Measurements from ENCODE around the gene MXRA8.
"Not testable (repeated sequence)": the region's sequence is repeated elsewhere in the genome, so short reads cannot be mapped to it uniquely, and the experiment has no call there.

Gene MXRA8, protein sequence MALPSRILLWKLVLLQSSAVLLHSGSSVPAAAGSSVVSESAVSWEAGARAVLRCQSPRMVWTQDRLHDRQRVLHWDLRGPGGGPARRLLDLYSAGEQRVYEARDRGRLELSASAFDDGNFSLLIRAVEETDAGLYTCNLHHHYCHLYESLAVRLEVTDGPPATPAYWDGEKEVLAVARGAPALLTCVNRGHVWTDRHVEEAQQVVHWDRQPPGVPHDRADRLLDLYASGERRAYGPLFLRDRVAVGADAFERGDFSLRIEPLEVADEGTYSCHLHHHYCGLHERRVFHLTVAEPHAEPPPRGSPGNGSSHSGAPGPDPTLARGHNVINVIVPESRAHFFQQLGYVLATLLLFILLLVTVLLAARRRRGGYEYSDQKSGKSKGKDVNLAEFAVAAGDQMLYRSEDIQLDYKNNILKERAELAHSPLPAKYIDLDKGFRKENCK

DNA sequence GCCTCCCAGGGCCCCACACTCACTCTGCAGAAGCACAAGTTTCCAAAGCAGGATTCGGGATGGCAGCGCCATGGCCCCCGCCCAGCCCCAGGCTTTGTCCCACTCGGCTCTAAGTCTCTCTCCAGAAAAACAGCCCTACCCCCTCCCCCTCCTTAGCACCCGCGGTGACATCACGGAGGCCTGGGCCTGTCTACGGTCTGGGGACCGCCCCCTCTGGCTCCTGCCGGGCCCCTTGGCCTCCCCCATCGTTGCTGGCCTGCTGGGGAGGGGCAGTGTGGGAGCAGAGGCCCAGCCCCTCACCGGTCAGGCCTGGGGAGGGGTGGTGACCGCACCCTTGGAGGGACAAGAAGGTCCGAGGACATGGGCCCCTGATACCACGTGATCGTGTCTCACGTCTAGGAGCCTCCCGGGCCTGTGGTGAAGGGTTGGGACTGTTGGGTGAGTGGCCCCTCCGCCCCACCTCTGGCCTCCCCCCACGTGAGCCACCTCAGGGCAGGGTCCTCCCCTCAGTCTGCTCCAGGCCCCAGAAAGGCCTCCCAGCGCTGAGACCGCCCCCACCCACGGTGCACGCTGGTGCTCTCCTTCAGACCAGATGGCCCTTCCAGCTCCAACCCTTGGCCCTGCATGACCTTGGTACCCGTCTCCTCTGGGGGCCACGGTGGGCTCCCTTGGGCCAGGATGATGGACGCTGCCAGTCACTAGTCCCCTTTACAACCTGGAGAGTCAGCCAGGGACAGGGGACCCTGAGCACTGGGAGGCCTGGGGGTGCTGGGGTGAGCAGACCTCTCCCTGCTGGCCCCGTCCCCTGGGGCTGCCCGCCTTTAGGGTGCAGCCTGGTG lies at the start of gene MXRA8:
MXRA8 (minus strand) TSS at position 123 of the 839 bp plus-strand sequence; CDS start at position 72, 51 bp downstream.
- no peak for DNase-seq

DNA sequence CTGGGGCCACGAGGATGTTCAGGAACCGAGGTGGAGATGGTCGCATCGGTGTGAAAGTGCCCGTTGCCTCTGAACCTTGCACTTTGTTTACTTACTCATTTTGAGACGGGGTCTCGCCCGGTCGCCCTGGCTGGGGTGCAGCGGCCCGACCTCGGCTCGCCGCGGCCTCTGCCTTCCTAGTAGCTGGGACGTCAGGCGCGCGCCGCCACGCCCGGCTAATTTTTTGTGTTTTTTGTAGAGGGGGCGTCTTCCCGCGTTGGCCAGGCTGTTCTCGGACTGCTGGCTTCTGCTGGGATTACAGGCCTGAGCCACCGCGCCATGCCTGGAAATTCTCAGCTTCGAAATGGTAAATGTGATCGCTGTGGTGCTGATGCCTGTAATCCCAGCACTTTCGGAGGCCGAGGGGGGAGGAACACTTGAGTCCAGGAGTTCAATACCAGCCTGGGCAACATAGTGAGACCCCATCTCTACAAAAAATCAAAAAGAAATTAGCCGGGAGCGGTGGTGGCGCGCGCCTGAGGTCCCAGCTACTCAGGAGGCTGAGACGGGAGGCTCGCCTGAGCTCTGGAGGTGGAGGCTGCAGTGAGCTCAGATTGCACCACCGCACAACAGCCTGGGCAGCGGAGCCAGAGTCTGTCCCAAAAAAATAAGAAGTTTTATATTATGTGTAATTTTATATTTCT lies 49.4 kb upstream of the MXRA8 start:
- DNase-seq = no peak

DNA sequence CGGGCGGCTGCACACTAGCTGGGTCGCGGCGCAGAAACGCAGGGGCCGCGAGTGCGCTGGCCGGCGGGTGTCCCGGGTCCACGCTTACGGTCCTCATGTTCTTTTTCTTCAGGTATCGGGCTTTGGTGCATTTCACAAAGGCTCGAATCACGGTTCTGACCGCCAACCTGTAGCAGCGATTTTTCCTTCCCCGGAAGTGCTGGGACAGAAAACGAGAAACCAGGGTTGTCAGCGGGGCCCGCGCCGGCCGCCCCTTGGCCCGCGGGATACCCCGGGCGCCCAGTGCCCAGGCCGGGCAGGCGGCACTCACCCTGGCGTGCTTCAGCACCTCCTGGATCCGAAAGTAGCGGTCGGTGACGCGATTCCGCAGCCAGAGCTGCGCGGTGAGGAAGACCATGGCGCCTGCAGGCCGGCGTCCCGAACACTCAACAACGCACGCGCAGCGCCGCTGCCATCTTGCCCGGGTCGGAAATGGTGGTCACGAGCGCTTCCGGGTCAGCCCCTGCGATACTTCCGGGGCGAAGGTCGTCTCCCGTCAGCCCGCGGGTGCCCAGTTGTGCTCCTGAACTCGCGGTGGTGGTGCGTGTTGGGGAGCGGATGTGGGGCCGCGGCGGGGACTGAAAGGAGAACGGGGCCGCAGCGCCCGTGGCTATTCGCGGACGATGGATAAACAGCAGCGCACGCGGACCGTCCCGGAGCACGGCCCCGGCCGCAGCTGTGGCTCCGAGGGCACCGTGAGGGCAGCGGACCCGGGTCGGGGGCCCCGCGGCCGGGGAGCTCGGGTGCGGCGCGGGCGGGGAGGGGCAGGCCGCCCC lies 48.7 kb upstream of the MXRA8 start, which contains the start of gene MRPL20:
MRPL20 (minus strand) TSS at position 473 of the 815 bp plus-strand sequence; CDS start at position 397, 76 bp downstream.
- DNase-seq = peak; percentile 22

DNA sequence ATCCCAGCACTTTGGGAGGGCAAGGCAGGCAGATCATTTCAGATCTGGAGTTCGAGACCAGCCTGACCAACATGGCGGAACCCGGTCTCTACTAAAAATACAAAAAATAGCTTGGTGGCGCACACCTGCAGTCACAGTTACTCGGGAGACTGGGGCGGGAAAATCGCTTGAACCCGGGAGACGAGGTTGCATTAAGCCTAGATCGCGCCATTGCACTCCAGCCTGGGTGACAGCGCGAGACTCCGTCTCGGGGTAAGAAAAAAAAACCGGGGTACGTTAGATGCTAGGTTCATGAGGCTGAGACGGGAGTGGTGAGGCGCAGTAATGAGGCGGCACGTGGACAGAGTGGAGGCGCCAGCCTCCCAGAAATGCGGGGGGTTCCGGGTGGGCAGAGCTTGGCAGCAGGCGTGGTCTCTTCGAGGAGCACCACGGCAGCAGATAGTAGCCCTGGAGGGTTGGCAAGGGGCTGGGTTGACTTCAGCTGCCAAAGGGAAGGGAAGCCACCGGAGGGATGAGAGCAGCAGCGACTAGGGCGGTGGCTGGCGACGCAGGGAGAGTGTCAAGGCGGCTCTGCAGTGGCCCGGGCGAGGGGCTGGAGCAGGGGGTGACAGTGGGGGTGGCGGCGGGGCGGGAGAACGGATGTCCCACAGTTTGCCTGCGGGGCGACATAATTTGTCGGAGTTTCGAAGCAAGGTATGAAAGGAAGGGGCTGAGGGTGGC lies 47.9 kb upstream of the MXRA8 start:
- no peak for DNase-seq

DNA sequence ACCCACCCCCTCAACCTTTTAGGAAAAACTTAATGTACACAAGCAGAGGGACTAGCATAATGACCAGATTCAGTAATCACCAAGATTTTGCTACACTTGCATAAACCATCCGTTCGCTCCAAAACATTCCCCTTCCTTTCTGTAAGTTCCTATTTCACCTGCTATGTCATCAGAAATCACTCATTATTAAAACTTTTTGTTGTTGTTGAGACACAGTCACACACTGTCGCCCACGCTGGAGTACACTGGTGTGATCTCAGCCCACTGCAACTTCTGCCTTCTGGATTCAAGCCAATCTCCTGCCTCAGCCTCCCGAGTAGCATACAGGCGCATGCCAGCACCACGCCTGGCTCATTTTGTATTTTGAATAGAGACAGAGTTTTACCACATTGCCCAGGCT lies 45.3 kb upstream of the MXRA8 start:
- DNase-seq = no peak

DNA sequence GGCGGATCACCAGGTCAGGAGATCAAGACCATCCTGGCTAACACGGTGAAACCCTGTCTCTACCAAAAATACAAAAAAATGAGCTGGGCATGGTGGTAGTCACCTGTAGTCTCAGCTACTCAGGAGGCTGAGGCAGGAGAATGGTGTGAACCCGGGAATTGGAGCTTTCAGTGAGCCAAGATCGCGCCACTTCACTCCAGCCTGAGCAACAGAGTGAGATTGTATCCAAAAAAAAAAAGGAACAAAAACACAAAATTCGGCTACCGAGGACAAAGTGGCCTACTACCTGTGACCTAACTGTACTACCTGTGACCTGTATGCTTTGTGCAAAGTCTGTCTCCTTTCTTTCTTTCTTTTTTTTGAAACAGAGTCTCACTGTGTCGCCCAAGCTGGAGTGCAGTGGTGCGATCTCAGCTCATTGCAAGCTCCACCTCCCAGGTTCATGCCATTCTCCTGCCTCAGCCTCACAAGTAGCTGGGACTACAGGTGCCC lies 44.6 kb upstream of the MXRA8 start:
- DNase-seq = not testable (repeated sequence)

DNA sequence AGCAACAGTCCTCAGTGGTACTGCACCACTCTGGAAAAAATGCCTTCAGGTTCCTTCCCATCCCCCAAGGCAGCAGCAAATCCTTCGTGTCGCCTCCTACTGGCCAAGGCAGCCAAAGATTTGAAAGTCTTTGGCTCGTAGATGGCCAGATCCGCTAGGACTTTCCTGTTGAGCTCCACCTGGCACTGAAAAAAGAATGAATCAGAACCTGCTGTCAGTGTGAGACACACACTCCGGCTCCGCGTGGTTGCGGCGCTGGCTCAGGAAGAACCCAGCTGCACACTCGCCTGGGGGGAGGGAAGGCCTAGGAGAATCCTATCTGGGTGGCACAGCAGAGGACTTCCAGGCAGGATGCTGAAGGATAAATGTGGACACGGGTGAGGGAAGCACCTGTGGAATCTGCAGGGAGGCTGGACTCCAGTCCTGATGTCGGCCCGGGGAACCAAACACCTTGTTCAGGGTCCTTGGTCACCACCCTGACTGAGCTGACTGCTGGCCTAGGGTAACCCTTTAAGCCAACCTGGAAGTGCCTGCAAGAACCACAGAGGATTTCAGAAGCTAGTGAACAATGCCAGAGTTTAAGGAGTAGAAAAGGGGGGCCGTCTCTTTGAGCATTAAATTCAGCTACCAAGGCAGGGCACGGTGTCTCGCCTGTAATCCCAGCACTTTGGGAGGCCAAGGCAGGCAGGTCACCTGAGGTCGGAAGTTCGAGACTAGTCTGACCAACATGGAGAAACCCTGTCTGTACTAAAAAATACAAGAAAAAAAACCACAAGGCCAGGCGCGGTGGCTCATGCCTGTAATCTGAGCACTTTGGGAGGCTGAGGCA lies 43.9 kb upstream of the MXRA8 start:
- no peak for DNase-seq

DNA sequence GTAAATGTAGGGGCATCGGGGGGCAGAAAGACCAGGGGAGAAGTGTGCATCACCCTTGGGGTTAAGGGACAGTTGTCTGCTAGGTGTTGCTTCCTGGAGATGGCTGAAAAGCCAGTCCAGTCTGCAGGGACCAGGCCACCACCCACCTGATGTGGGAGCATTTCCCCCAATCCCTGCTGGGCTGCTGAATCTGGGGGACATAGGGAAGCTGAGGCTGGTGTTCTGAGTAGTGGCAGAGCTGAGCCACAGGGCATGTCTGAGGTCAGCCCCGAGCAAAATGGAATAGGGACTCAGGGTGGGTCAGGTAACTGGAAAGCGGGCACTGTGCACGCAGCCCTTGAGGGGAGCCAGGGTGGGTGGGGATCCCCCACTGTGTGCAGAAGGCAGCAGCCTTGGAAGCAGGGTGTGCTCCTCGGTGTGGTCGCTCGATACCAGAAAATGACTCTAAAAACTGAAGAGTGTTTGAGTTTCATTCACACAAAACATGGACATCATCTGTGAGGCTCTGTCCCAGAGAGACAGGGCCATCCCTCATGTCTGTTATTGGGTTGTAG lies 43.2 kb upstream of the MXRA8 start:
- no peak for DNase-seq

DNA sequence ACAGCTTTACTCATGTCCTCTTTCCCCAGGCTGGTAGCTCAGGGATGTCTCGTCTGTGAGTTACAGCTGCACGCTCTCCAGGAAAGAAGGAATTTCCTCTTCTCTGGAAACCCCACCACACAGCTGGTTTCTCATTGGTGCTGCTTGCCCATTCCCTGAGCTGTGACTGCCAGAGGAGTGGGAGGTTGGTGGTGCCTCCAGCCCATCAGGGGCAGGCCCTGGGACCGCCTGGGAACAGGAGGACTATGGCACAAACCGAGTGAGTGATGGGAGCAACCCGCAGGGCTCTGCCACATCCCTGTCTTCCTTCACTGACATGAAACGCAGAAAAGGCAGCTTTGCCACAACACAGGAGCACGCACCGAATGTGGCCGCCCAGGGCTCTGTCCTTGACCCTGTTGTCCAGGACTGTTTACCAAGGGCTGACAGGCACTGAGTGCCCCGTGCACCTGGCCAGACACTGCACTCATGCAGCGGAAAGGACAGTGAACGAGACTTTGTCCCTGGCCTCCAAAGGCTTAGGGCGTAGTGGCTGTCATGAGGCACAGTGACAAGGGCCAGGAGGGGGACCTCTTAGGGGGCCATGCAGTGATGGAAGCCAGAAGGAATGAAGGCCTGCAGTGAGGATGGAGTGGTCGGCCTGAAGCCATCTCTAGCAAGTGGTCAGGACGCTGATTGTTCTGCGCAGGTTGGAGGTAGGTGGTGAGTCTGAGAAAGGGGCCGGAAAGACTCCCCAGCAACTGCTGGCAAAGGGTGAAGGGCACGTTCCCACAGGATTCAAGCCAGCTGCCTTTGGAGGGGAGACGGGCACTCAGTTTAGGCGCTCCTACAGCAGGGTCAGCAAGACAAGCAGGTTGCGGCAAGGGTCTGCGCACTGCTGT lies 42.5 kb upstream of the MXRA8 start:
- no peak for DNase-seq

DNA sequence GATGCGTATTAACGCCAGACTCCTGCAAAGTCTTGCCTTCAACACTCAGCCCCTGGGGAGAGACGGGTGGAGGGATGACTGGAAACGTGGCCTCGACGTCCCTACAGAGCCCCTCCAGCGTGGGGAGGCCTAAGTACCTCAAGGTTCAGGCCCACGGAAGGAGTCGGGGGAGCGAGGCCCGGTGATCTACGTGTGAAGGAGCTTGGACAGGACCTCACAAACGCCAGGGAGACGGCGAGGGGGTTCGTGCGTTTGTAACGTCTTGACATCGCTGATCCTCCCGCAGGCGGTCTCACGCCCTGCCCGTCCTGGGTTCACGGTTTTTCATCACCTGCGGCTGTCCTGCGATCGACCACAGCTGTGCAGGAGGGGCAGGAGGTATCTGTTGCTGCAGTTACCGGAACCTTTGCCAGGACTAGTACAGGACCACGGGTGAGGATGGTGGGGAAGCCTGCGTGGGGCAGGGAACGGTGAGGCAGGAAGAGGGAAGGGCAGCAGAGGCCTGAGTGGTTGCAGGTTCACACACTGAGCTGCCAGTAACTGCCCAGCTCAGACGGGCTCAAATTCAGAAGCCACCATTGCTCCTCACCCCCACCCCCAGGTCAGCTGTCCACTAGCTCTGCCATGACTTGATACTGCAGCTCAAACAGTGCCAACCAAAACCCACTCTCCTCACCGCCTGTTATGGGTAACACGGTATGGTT lies 41.7 kb upstream of the MXRA8 start:
- DNase-seq = no peak

DNA sequence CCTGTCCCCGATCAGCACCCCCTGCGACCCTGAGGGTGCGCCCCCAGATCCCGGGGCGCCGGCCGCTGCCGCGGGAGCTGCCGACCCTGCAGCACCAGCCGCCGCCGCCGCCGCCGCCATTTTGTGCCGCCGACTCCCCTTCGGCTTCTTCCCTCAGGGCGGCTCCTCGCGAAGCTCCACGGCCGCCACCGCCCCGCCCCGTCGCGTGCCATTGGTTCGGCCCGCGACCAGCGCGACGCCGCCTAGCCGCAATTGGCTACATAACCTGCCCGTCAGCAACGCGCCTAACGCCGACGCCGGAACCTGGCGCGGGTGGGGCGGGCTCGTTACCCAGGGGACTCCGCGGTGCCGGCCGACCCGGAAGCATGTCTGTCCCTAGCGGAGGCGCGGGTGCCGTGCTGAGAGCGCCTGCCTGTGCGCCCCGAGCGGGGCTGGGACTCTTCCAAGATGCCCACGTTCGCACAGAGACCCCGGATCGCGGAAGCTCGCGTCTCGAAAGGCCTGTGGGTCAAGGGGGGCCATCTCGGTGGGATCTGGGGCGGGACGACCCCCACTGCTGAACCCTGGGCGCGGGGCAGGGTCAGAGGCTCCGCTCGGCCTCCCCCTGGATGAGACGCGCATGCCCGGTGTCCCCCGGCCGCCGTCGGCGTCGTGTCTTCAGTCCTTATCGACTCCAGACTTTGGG lies 41.0 kb upstream of the MXRA8 start, which contains the start of gene CCNL2:
CCNL2 (minus strand) TSS at position 149 of the 685 bp plus-strand sequence; CDS start at position 120, 29 bp downstream.
- DNase-seq = peak; percentile 80

DNA sequence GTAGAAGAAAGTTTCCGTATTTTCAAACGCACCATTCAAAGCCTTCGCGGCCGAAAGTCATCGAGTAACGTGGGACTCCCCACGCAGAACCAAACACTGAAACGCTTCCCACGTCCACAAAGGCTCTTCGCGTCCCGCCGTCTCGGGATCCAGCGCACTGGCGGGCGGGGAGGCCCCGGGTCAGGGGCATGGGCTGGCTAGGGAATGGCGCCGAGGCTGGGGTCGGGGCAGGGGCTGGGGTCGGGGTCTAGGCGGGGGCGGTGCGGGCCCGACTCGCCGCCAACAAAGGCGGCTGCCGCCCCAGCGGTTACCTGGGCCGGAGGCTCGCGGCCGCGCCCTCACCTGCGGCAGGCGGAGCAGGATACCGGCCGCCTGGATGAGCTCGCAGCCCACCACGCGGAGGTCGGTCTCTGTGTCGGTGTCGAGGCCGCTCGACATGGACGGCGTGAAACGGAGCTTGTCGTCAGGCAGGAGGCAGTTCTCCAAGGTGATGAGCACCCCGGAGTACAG lies 40.4 kb upstream of the MXRA8 start:
- DNase-seq = no peak

DNA sequence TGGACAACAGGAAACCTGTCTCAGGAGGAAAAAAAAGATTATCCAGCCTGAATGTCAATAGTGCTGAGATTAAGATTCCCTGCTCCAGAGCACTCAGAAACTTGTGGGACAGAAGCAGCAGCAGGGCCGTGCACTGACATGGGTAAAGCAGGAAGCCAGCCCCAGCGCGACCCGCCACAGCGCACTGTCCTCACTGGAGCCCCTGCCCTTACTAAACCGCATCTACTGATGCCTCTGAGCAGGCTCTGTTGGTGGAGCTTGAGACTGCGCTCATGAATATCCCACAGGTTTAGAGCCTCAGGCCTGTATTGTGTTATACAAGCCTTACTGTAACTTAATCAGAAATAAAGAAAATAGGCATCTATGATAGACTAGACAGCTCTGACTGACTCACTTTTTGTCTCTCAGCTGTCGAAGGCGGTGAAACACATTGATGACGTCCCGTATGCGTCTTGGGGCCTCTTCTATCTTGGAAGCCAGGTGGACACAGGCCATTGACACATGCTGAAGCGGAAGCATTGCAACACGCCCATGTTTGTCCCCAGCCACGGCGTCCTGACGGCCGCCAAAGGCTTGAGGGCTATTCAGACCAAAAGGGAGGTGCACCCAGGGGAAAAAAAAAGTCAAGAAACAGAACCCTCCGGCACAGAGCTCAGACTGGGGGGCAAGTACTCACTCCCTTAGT lies 39.6 kb upstream of the MXRA8 start:
- DNase-seq = no peak

DNA sequence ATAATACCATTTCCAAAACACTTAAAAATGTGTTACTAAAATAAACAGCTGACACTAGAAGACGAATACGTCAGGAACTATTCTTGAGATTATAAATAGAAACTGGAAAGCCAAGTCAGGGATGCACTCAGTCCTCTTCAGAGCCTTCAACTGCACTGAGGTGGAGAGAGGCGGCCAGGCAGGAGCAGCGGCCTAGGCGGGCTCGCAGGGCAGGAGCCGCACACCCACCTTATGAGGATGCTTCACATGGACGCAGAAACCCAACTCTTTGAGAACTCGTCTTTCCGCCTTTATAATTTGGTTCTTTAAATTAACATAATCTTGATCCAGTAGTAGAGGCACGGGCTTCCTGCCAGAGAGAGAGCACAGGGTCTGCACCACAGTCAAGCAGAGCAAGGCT lies 36.8 kb upstream of the MXRA8 start:
- no peak for DNase-seq

DNA sequence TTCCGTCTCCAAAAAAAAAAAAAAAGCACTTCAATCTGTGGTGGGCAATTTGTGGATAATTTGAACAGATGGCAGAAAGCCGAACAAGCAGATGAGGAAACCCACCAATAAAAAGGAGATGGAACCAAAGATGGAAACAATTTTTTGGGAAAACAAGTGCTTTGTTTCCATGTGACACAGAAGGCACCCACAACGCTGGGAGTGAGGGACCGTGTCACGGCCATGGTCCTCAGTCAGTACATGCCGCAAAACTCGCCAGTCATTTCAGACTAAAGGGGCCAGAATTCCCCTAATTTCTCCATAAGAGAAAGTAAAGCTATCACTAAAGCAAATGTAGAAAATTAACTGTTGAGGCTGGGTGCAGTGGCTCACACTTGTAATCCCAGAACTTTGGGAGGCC lies 35.8 kb upstream of the MXRA8 start:
- no peak for DNase-seq

DNA sequence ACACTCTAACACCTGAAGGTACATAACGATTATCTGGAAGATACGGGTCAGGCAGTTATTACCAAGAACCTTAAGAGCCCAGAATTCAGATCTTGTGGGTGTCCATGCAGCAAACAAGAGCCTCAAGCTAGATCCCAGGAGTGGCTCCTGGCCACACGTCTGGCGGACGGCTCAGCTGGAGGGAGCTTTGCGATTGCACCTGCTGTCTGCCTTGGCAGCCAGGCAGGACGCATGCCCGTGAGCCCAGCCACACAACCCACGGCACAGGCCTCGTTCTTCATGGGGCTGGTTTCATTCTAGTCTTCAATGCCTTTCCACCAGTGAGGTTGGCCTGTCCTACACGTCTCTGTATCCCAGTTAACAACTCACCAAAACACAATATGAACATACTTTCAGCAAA lies 35.1 kb upstream of the MXRA8 start:
- DNase-seq = no peak

DNA sequence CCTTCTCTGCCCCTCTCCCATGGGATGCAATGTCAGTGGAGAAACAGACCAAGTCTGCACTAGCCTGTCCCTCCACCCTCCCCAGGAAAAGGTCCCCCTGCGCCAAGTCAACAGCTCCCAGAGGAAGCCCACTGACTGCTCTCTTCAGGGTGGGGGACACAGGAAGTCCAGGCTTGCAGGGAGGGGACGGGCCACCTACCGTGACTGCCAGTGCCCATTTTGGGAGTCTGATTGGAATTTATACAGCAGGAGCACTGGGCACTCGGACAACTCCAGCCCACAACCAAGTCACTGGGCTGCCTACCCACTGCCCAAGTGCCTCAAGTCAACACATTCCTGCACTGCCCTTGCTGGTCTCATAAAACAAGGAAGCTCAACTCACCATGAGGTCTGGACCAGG lies 34.7 kb upstream of the MXRA8 start:
- no peak for DNase-seq

Measured in NCI-H748 treated with DMSO at 0.1 percent for 48 hours (cell line).